A549 treated with dexamethasone at 1 μM for 4 hours (cell line): Measurements from ENCODE around the gene NAA20. TPM values are rescaled to one million over a fixed set of nuclear protein-coding genes. Genes with fewer than 3 reads are reported as not detected.

Experiments used
- total RNA-seq: library from RNA; stranded (reverse); fragments of 200-300 nt; extraction: Qiagen RNA extraction; gene quantifications from 5 replicates; pipeline ENCODE4 v1.2.3, GENCODE V29; 2022

The NAA20 gene, protein sequence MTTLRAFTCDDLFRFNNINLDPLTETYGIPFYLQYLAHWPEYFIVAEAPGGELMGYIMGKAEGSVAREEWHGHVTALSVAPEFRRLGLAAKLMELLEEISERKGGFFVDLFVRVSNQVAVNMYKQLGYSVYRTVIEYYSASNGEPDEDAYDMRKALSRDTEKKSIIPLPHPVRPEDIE
- total RNA-seq: 129 to 162 TPM (median 134 TPM) in 5 replicates

DNA sequence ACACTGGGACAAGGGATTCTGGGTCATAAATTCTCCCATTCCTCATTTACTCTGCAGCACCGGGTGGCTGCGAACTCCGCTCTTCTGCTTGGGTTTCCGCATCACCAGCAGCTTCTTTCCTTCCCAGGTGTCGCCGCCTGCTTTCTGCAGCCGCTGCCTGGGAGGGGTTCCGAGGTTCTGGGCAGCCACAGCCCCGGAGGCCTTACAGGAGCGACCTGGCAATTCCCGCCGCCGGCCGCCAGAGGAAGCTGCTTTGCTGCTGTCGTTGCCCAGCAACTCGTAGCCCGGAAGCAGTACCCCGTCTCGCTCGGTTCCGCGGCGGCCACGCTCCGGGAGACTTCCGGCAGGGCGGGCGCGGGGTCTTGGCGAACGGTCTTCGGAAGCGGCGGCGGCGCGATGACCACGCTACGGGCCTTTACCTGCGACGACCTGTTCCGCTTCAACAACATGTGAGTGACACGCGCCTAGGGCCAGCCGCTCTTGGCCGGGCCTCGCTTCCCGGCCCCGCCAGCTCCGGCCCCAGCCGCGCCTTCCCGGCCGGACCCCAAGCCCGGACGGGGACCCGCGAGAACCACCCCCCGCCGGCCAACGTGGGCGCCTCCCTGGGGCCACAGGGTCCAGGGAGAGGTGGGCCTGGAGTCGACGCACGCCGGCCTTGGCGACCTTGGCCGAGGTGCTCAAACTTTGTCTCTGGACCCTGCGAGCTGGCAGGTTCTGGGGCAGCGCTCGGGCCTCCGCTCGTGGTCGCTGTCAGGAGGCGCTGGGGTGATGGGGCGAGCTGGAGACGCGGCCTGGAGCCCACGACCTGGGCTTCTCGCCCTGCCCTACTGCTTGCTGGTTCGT is at the start of gene NAA20:
Gene NAA20 (plus strand): TSS at position 362 of the 843 bp plus-strand sequence. CDS start 35 bp downstream, at position 397.

DNA sequence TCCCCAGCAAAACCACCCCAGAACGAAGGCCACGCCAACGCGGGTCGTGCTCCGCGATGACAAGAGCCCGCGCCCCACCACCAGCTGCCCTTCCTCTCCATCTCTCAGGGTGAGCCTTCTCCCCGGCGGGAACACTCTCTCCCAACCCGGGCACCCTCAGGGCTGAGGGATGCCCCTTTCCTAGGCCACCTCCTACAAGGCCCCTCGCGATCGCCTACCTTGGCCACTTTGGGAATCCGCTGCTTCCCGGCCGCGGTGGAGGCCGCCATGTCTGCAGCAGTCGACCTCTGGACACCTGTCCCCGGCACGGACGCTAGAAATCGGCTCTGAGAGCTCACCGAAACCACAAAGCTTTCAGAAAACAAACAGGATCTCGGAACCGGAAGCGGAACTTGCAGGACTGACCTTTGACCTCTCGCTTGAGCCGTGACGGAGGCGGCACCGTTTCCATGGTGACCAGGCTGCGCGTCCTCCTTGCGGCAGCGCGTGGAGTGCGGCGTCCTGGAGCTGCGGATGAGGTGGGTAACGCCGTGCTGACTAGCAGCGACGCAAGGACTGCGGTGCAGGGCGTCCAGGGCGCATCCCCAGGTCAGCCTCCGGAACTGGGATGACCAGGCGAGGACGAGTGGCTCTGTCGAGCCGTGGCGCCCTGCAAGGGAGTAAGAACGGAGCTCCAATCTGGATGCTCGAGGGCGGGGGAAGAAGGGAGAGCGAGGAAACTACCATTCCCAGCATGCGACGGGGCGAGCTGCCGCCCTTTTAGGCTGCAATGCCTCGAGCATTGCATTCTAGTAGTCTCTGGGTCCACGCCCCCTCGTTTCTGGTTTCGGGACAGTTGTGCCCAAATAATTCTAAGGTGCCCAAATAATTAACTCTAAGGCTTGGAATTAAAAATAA is 35.2 kb downstream of the NAA20 start, which contains the start of the genes CFAP61 and CRNKL1:
Gene CFAP61 (plus strand): TSS at position 459 of the 897 bp plus-strand sequence. CDS start 4,122 bp downstream, outside the sequence.
Gene CRNKL1 (minus strand): TSS at position 393 of the 897 bp plus-strand sequence. CDS start 124 bp downstream, at position 269.

Other genes starting within 250 kb of the NAA20 start
- gene CRNKL1, start 35.1 kb downstream of the NAA20 start, total RNA-seq: 21.9 to 25.8 TPM (median 22.9 TPM) in 5 replicates
- gene CFAP61, start 35.2 kb downstream of the NAA20 start, total RNA-seq: 0.21 to 0.48 TPM (median 0.40 TPM) in 5 replicates